HepG2 (cell line): ENCODE data around the gene UBE2B. TPM values are rescaled to one million over a fixed set of nuclear protein-coding genes. Genes with fewer than 3 reads are reported as not detected.

Experiments used
- ARNT ChIP-seq: fragments of 450-650 bp; IDR thresholded peaks from 2 replicates; pipeline ENCODE4 v1.6.1; 2017
- FOXM1 ChIP-seq: sonication (generic); formaldehyde crosslinking; IDR thresholded peaks from 2 replicates; pipeline ENCODE4 v1.5.0; 2020; ENCODE audit warnings: missing genetic modification reagents
- HOXA5 ChIP-seq: sonication (generic); formaldehyde crosslinking; IDR thresholded peaks from 2 replicates; pipeline ENCODE4 v1.4.0; 2020; ENCODE audit warnings: missing genetic modification reagents
- KAT7 ChIP-seq: IDR thresholded peaks from 2 replicates; pipeline ENCODE4 v1.6.1; 2018; ENCODE audit warnings: borderline replicate concordance, missing compliant biosample characterization
- KLF6 ChIP-seq: IDR thresholded peaks from 2 replicates; pipeline ENCODE4 v1.8.0; 2016; ENCODE audit warnings: missing biosample characterization, missing genetic modification reagents
- MIER2 ChIP-seq: IDR thresholded peaks from 2 replicates; pipeline ENCODE4 v1.6.1; 2016; ENCODE audit warnings: missing biosample characterization, missing genetic modification reagents
- SMC3 ChIP-seq: IDR thresholded peaks from 2 replicates; pipeline ENCODE4 v1.6.1; 2011; ENCODE audit warnings: low read length, improper control_type of control experiment
- SNAPC4 ChIP-seq: sonication (generic); formaldehyde crosslinking; IDR thresholded peaks from 2 replicates; pipeline ENCODE4 v1.4.0; 2020; ENCODE audit warnings: mild to moderate bottlenecking, missing genetic modification reagents
- TBX2 ChIP-seq: sonication (generic); formaldehyde crosslinking; IDR thresholded peaks from 2 replicates; pipeline ENCODE4 v1.5.0; 2020; ENCODE audit warnings: missing genetic modification reagents, mild to moderate bottlenecking, borderline replicate concordance
- YEATS2 ChIP-seq: sonication (generic); formaldehyde crosslinking; IDR thresholded peaks from 2 replicates; pipeline ENCODE4 v1.4.0; 2020; ENCODE audit warnings: missing genetic modification reagents, borderline replicate concordance
- ZBTB42 ChIP-seq: sonication (generic); formaldehyde crosslinking; IDR thresholded peaks from 2 replicates; pipeline ENCODE4 v1.5.0; 2020; ENCODE audit warnings: mild to moderate bottlenecking, missing genetic modification reagents
- ZKSCAN1 ChIP-seq: fragments of 150-350 bp; IDR thresholded peaks from 2 replicates; pipeline ENCODE4 v1.6.1; 2014; ENCODE audit warnings: low read length
- ZNF124 ChIP-seq: sonication (generic); formaldehyde crosslinking; IDR thresholded peaks from 2 replicates; pipeline ENCODE4 v1.4.0; 2020; ENCODE audit warnings: missing genetic modification reagents
- ZNF143 ChIP-seq: sonication (generic); formaldehyde crosslinking; IDR thresholded peaks from 2 replicates; pipeline ENCODE4 v1.4.0; 2020; ENCODE audit warnings: missing genetic modification reagents
- ZNF274 ChIP-seq: sonication (generic); formaldehyde crosslinking; IDR thresholded peaks from 2 replicates; pipeline ENCODE4 v1.5.1; 2020; ENCODE audit warnings: mild to moderate bottlenecking, missing genetic modification reagents
- ZNF547 ChIP-seq: sonication (generic); formaldehyde crosslinking; IDR thresholded peaks from 2 replicates; pipeline ENCODE4 v1.5.1; 2020; ENCODE audit warnings: mild to moderate bottlenecking, missing genetic modification reagents
- ZNF605 ChIP-seq: sonication (generic); formaldehyde crosslinking; IDR thresholded peaks from 2 replicates; pipeline ENCODE4 v1.8.0; 2022; ENCODE audit warnings: mild to moderate bottlenecking, missing genetic modification reagents
- ZNF761 ChIP-seq: sonication (generic); formaldehyde crosslinking; conservative IDR thresholded peaks from 2 replicates; pipeline ENCODE4 v1.4.0; 2020; ENCODE audit warnings: mild to moderate bottlenecking, missing genetic modification reagents
- ZNF790 ChIP-seq: sonication (generic); formaldehyde crosslinking; IDR thresholded peaks from 2 replicates; pipeline ENCODE4 v1.8.0; 2022; ENCODE audit warnings: missing genetic modification reagents, mild to moderate bottlenecking, borderline replicate concordance
- ZNF878 ChIP-seq: sonication (generic); formaldehyde crosslinking; IDR thresholded peaks from 2 replicates; pipeline ENCODE4 v1.8.1; 2023; ENCODE audit warnings: mild to moderate bottlenecking, missing genetic modification reagents, moderate library complexity
- polyA plus RNA-seq, 8 experiments: library from polyadenylated mRNA; depleted of rRNA in 3 of 8; stranded (reverse) in 7 of 8; unstranded in 1 of 8; fragments of >200 nt; fragmentation: Illumina TruSeq in 4 of 8; extraction: Trizol in 4 of 8; gene quantifications; 2 replicates each; pipeline versions ENCODE4 v1.2.1 to v1.2.3, GENCODE V29; 2011 to 2016; ENCODE audit warnings: low read depth in 4 of 8, missing spikeins in 1 of 8, mixed read lengths in 1 of 8; ENCODE audit not compliant: insufficient read depth in 1 of 8
- total RNA-seq, 5 experiments: library from RNA; depleted of rRNA; stranded (reverse); fragments of >200 nt; fragmentation: Illumina TruSeq; extraction: Trizol; gene quantifications; 2 replicates each; pipeline ENCODE4 v1.2.3, GENCODE V29; 2016; ENCODE audit warnings: low read depth in 1 of 5
- TF ChIP-seq, protein P1 (sequence below): sonication (generic); formaldehyde crosslinking; IDR thresholded peaks from 2 replicates; pipeline ENCODE4 v1.4.0; 2020; ENCODE audit warnings: mild to moderate bottlenecking, missing genetic modification reagents
- TF ChIP-seq, protein P2 (sequence below): sonication (generic); formaldehyde crosslinking; IDR thresholded peaks from 2 replicates; pipeline ENCODE4 v1.8.1; 2023; ENCODE audit warnings: mild to moderate bottlenecking, moderate library complexity, missing genetic modification reagents

Gene UBE2B
- total and polyA plus RNA-seq, 2 of the 13 experiments (the other 11 are each of a cell fraction or from before 2014, with no cell fraction given): 25.2 to 56.0 TPM

DNA sequence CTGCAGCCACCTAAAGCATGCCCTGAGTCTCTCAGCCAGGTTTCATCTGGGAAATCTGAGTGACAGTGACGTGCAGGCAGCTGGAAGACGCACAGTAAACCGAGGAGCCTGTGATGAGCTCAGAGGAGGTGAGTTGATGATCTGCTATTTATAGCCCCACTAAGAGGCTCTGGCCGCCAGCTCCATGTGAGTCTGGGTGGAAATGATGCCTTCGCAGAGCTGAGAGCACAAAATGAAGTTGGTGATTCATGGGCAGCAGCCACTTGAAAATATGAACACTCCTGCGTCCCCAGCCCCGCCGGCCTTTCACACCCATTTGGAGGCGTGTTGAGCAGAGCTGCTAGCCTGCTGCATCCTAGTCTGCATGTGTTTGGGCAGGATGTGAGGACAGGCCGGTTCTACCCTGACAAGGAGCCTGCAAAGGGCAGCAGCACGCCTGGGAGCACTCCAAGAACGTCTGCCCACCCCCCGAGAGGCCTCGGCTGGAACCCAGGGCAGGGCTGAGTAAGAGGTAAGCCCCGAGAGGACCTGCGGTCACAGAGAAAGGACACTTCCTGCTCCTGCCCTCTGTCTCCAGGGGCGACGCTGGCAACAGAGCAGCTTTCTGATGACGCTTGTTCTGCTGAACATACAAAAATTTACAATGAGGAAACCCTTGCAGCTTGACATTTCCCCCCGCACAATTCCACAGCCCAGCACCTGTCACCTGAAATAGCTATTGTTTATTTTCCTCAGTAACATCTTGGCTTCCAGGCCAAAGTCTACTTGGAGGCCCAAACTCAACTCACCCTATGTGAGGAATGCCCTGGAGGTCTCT is 65.4 kb downstream of the UBE2B start (continued):
- TF ChIP-seq, protein P1, sequence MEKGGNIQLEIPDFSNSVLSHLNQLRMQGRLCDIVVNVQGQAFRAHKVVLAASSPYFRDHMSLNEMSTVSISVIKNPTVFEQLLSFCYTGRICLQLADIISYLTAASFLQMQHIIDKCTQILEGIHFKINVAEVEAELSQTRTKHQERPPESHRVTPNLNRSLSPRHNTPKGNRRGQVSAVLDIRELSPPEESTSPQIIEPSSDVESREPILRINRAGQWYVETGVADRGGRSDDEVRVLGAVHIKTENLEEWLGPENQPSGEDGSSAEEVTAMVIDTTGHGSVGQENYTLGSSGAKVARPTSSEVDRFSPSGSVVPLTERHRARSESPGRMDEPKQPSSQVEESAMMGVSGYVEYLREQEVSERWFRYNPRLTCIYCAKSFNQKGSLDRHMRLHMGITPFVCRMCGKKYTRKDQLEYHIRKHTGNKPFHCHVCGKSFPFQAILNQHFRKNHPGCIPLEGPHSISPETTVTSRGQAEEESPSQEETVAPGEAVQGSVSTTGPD: no peak; the same call in 1 of the 2 replicates
- TF ChIP-seq YEATS2 (CRISPR knock-in tag) (no peak), HOXA5 (CRISPR knock-in tag) (no peak), ZNF605 (CRISPR knock-in tag) (peak; percentile 64; the same call in 1 of the 2 replicates), ZNF761 (CRISPR knock-in tag) (no peak), ZNF143 (CRISPR knock-in tag) (no peak), TBX2 (CRISPR knock-in tag) (no peak; the same call in 1 of the 2 replicates), FOXM1 (CRISPR knock-in tag) (no peak), ZNF878 (CRISPR knock-in tag) (no peak), KAT7 (CRISPR knock-in tag) (no peak), KLF6 (CRISPR knock-in tag) (no peak), SMC3 (no peak), SNAPC4 (CRISPR knock-in tag) (peak; percentile 99), ZNF790 (no peak), ZNF124 (no peak), MIER2 (CRISPR knock-in tag) (0 out of 2 replicates have a peak, but pooled peaks have one; percentile 12), ARNT (no peak), ZBTB42 (no peak), ZNF274 (CRISPR knock-in tag) (no peak), ZNF547 (CRISPR knock-in tag) (0 out of 2 replicates have a peak, but pooled peaks have one; percentile 46), ZKSCAN1 (no peak)
- TF ChIP-seq, protein P2, sequence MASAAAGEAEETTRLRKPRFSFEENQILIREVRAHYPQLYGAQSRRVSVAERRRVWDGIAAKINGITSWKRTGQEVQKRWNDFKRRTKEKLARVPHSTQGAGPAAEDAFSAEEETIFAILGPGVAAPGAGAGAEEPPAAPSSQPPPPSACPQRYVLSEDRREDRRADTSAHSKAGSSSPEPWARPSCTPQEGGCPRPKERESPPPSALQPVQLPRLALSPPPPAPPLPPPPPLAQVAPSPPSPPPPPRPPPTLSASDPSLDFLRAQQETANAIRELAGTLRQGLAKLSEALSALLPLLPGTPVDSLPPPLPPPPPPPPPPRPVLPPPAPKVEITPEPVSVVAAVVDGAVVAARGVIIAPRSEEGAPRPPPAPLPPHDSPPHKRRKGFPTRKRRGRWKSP (CRISPR knock-in tag): peak; percentile 36; the same call in 1 of the 2 replicates
